IMR-90 (cell line): ENCODE results near the gene EYS. TPM values are rescaled to one million over a fixed set of nuclear protein-coding genes. Genes with fewer than 3 reads are reported as not detected.

Experiments used
- ATAC-seq: fragments of 200-7000 bp; cut with Tn5 transposase; 2 replicates; pipeline ENCODE4 v1.9.1; 2020; ENCODE audit warnings: low read depth, mild to moderate bottlenecking, moderate library complexity
- BruUV-seq: library from RNA; stranded (reverse); fragments of 400-500 nt; replicated peaks from 2 replicates; lab custom pipeline; 2021; lab: Mats Ljungman, UMichigan
- CTCF ChIA-PET: fragments of 300-600 bp; formaldehyde crosslinking; extraction: SDS; loops from one replicate; lab custom pipeline; 2021; ENCODE audit warnings: antibody characterized with exemption; lab: Yijun Ruan, JAX
- POLR2A ChIA-PET: fragments of 300-600 bp; sonication (Branson Sonifier 250); formaldehyde crosslinking; loops from one replicate; lab custom pipeline; 2022; ENCODE audit warnings: antibody characterized with exemption; ENCODE audit not compliant: unreplicated experiment; lab: Charles Lee
- DNase-seq: peaks from one replicate; pipeline ENCODE4 v3.0.0; 2013
- H2AFZ ChIP-seq: replicated peaks from 2 replicates; pipeline ENCODE3; 2013; ENCODE audit warnings: low read length, mild to moderate bottlenecking; ENCODE audit not compliant: poor library complexity
- H2AK5ac ChIP-seq: 2 replicates; pipeline ENCODE4 v1.6.1; 2013; ENCODE audit warnings: low read depth, low read length, inconsistent platforms
- H2AK9ac ChIP-seq: replicated peaks from 2 replicates; pipeline ENCODE3; 2013; ENCODE audit warnings: mild to moderate bottlenecking, low read depth, low read length, moderate library complexity; ENCODE audit not compliant: poor library complexity
- H2BK120ac ChIP-seq: 2 replicates; pipeline ENCODE4 v1.6.1; 2013; ENCODE audit warnings: low read depth, low read length, inconsistent platforms
- H2BK15ac ChIP-seq: 3 replicates; pipeline ENCODE4 v1.6.1; 2013; ENCODE audit warnings: low read depth, low read length, inconsistent platforms
- H2BK20ac ChIP-seq: 2 replicates; pipeline ENCODE4 v1.6.1; 2013; ENCODE audit warnings: low read depth, mild to moderate bottlenecking, inconsistent platforms, low read length, moderate library complexity
- H2BK5ac ChIP-seq: 2 replicates; pipeline ENCODE4 v1.6.1; 2013; ENCODE audit warnings: mild to moderate bottlenecking, low read depth, low read length, inconsistent platforms; ENCODE audit not compliant: poor library complexity, severe bottlenecking
- H3K14ac ChIP-seq: replicated peaks from 2 replicates; pipeline ENCODE4 v1.6.1; 2013; ENCODE audit warnings: low read depth, low read length, inconsistent platforms
- H3K18ac ChIP-seq: 2 replicates; pipeline ENCODE4 v1.6.1; 2013; ENCODE audit warnings: low read depth, low read length, control low read depth
- H3K23ac ChIP-seq: 2 replicates; pipeline ENCODE4 v1.6.1; 2013; ENCODE audit warnings: low read depth, low read length, inconsistent platforms
- H3K27ac ChIP-seq: 2 replicates; pipeline ENCODE4 v1.5.1; 2013; ENCODE audit warnings: mild to moderate bottlenecking, control low read depth, low read length; ENCODE audit not compliant: insufficient read depth
- H3K27me3 ChIP-seq: 2 replicates; pipeline ENCODE4 v1.6.1; 2013; ENCODE audit warnings: low read length; ENCODE audit not compliant: control insufficient read depth, insufficient read depth
- H3K36me3 ChIP-seq: 2 replicates; pipeline ENCODE4 v1.6.1; 2013; ENCODE audit warnings: low read length, mixed read lengths; ENCODE audit not compliant: control insufficient read depth, insufficient read depth
- H3K4ac ChIP-seq: 2 replicates; pipeline ENCODE4 v1.6.1; 2013; ENCODE audit warnings: low read depth, low read length, inconsistent platforms
- H3K4me1 ChIP-seq: 2 replicates; pipeline ENCODE4 v1.6.1; 2013; ENCODE audit warnings: low read length, mixed read lengths; ENCODE audit not compliant: control insufficient read depth, insufficient read depth
- H3K4me2 ChIP-seq: 2 replicates; pipeline ENCODE4 v1.6.1; 2013; ENCODE audit warnings: low read depth, mild to moderate bottlenecking, control low read depth, low read length, moderate library complexity
- H3K4me3 ChIP-seq: 2 replicates; pipeline ENCODE4 v1.5.1; 2013; ENCODE audit warnings: low read depth, mild to moderate bottlenecking, control low read depth, low read length, moderate library complexity; ENCODE audit not compliant: insufficient read depth
- H3K56ac ChIP-seq: 2 replicates; pipeline ENCODE4 v1.6.1; 2013; ENCODE audit warnings: low read length, inconsistent platforms; ENCODE audit not compliant: insufficient read depth; ENCODE audit errors: extremely low read depth
- H3K79me1 ChIP-seq, 2 experiments: 2 replicates each; pipeline ENCODE4 v1.6.1; 2013; ENCODE audit warnings: low read length in 2 of 2, inconsistent platforms in 1 of 2, low read depth in 1 of 2
- H3K9ac ChIP-seq: 2 replicates; pipeline ENCODE4 v1.6.1; 2013; ENCODE audit warnings: low read depth, low read length, control low read depth
- H3K9me1 ChIP-seq: 2 replicates; pipeline ENCODE4 v1.6.1; 2013; ENCODE audit warnings: low read length, inconsistent platforms; ENCODE audit not compliant: insufficient read depth
- H3K9me3 ChIP-seq: 2 replicates; pipeline ENCODE4 v1.6.1; 2013; ENCODE audit warnings: low read length; ENCODE audit not compliant: control insufficient read depth, insufficient read depth
- H4K20me1 ChIP-seq: 2 replicates; pipeline ENCODE4 v1.6.1; 2013; ENCODE audit warnings: low read length, inconsistent platforms; ENCODE audit not compliant: insufficient read depth
- H4K5ac ChIP-seq: 2 replicates; pipeline ENCODE4 v1.6.1; 2013; ENCODE audit warnings: mild to moderate bottlenecking, low read depth, low read length, control low read depth
- H4K8ac ChIP-seq, 2 experiments: 2 replicates each; pipeline ENCODE4 v1.6.1; 2013; ENCODE audit warnings: low read depth in 2 of 2, low read length in 2 of 2, control low read depth in 1 of 2, inconsistent platforms in 1 of 2
- H4K91ac ChIP-seq: 2 replicates; pipeline ENCODE4 v1.6.1; 2013; ENCODE audit warnings: low read depth, low read length, inconsistent platforms; ENCODE audit not compliant: insufficient read depth
- BHLHE40 ChIP-seq: fragments of 150-350 bp; IDR thresholded peaks from 2 replicates; pipeline ENCODE4 v1.6.1; 2016; ENCODE audit warnings: mild to moderate bottlenecking, low read depth, low read length
- MAZ ChIP-seq: IDR thresholded peaks from 2 replicates; pipeline ENCODE4 v1.6.1; 2012; ENCODE audit warnings: low read depth, mild to moderate bottlenecking, low read length, improper control_type of control experiment, moderate library complexity, borderline replicate concordance
- SMC3 ChIP-seq: fragments of 150-350 bp; IDR thresholded peaks from 2 replicates; pipeline ENCODE4 v1.6.1; 2016; ENCODE audit warnings: low read depth, mild to moderate bottlenecking, antibody characterized with exemption, low read length, moderate library complexity
- USF2 ChIP-seq: fragments of 150-350 bp; IDR thresholded peaks from 2 replicates; pipeline ENCODE4 v1.6.1; 2017; ENCODE audit warnings: mild to moderate bottlenecking, antibody characterized with exemption, low read length, low read depth
- WGBS, 2 experiments: methylation state at CpG; one replicate each; pipeline versions ENCODE4 v1.1.5 to v1.1.7; 2013; ENCODE audit warnings: missing lambda C conversion rate in 2 of 2; ENCODE audit not compliant: insufficient read length in 1 of 2; ENCODE audit errors: extremely low coverage in 2 of 2; 5-methylcytosine and 5-hydroxymethylcytosine counted together
- dilution Hi-C: fragments of 300-500 bp; cut with HindIII; formaldehyde crosslinking; loops from one replicate; pipeline ENCODE4 v1.14.3; 2018; ENCODE audit warnings: low sequenced_read_pairs; ENCODE audit not compliant: unreplicated experiment
- in situ Hi-C: fragments of 300-500 bp; cut with MboI; formaldehyde crosslinking; loops from 3 replicates; pipeline ENCODE4 v1.14.3; 2019; ENCODE audit warnings: low sequenced_read_pairs, inconsistent platforms, mixed read lengths
- intact Hi-C: fragments of 100-400 bp; cut with micrococcal nuclease; formaldehyde crosslinking; loops from 2 replicates; pipeline ENCODE4 v1.10.0; 2022
- polyA plus RNA-seq, 3 experiments: library from polyadenylated mRNA; depleted of rRNA; stranded (reverse); fragments of >200 nt; gene quantifications; 2 replicates each; pipeline ENCODE4 v1.2.3, GENCODE V29; 2012; ENCODE audit warnings: low replicate concordance in 1 of 3
- total RNA-seq: library from RNA; depleted of rRNA; stranded (reverse); fragments of >200 nt; gene quantifications from 2 replicates; pipeline ENCODE4 v1.2.3, GENCODE V29; 2012

EYS gene
- total and polyA plus RNA-seq, 2 of the 4 experiments (the other 2 are of a cell fraction), result under 0.01 TPM; not detected in 1

GRCh38 chr6:64715624-64716023, 991.4 kb downstream of the EYS start:
- no peak overlapping the region for H3K56ac ChIP-seq
- no peak overlapping the region for H4K8ac ChIP-seq
- H3K4ac ChIP-seq, result no peak overlapping the region
- intact Hi-C loops (no loop called here), in situ Hi-C loops (no loop called here), dilution Hi-C loops (no loop called here)
- DNase-seq (no peak), ATAC-seq (no peak)
- H2BK5ac ChIP-seq, result no peak overlapping the region
- H3K79me1 ChIP-seq, result no peaks in the 10 kb centered on the region
- no peaks in the 10 kb centered on the region for H3K9me3 ChIP-seq
- ChIA-PET CTCF (no interaction called here), POLR2A (no interaction called here)
- H2BK20ac ChIP-seq, result no peak overlapping the region
- H4K5ac ChIP-seq, result no peak overlapping the region
- no TSS peak for BruUV-seq
- no peak overlapping the region for H2AFZ ChIP-seq
- H2AK5ac ChIP-seq, result no peak overlapping the region
- H3K4me2 ChIP-seq, result no peak overlapping the region
- no peak overlapping the region for H3K23ac ChIP-seq
- H3K14ac ChIP-seq, result no peak overlapping the region
- no peak overlapping the region for H2AK9ac ChIP-seq
- TF ChIP-seq MAZ, result no peak
- TF ChIP-seq SMC3, result no peak
- no peak for TF ChIP-seq USF2
- no peak for TF ChIP-seq BHLHE40
- no peak overlapping the region for H2BK15ac ChIP-seq
- no peaks in the 10 kb centered on the region for H3K27me3 ChIP-seq
- no peak overlapping the region for H4K91ac ChIP-seq
- H3K4me1 ChIP-seq, result no peaks in the 10 kb centered on the region
- H2BK120ac ChIP-seq, result no peak overlapping the region
- no peak overlapping the region for H3K27ac ChIP-seq
- H3K9ac ChIP-seq, result no peak overlapping the region
- no CpG with 5 or more reads among the region's 3 CpGs for WGBS, 2 experiments
- no peaks in the 10 kb centered on the region for H3K9me1 ChIP-seq
- no peak overlapping the region for H3K18ac ChIP-seq
- H3K4me3 ChIP-seq, result no peak overlapping the region
- no peaks in the 10 kb centered on the region for H3K36me3 ChIP-seq
- no peaks in the 10 kb centered on the region for H4K20me1 ChIP-seq
